22Rv1 (cell line): ENCODE measurements around the gene NAPSA.

Experiments
- H3K27ac ChIP-seq: fragments of 450-650 bp; 2 replicates; pipeline ENCODE4 v1.5.1; 2017
- ZFX ChIP-seq: fragments of 450-650 bp; IDR thresholded peaks from 2 replicates; pipeline ENCODE4 v1.6.1; 2017; ENCODE audit warnings: antibody characterized with exemption, borderline replicate concordance
- TF ChIP-seq, protein P1 (sequence below): fragments of 450-650 bp; IDR thresholded peaks from 2 replicates; pipeline ENCODE4 v1.5.1; 2017; ENCODE audit warnings: mild to moderate bottlenecking

NAPSA gene

DNA sequence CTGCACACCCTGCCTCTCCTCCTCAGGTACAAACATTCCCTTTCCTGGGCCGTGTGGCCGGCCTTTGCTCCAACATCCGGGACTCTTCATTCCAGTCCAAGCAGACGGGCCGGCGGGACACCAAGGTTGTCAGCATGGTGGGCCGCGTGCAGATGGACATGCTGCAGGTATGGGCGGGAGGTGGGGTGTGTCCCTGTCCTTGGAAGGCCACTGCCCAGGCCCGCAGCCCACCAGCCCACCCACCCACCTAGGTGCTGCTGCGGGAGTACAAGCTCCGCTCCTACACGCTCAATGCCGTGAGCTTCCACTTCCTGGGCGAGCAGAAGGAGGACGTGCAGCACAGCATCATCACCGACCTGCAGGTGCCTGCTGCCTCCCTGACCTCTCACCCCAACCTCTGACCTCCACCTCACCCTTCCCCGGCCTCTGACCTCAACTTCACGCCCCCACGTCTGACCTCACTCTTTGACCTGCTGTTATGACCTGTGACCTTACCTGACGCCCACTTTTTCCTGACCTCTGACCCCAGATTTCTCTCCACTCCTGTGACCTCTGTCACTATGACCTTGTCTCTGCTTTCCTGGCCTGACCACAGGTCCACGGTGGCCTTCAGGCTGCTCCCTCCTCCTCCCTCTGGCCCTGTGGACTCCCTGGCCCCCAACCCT is 40.8 kb upstream of the NAPSA start:
- TF ChIP-seq ZFX = no peak
- TF ChIP-seq, protein P1, sequence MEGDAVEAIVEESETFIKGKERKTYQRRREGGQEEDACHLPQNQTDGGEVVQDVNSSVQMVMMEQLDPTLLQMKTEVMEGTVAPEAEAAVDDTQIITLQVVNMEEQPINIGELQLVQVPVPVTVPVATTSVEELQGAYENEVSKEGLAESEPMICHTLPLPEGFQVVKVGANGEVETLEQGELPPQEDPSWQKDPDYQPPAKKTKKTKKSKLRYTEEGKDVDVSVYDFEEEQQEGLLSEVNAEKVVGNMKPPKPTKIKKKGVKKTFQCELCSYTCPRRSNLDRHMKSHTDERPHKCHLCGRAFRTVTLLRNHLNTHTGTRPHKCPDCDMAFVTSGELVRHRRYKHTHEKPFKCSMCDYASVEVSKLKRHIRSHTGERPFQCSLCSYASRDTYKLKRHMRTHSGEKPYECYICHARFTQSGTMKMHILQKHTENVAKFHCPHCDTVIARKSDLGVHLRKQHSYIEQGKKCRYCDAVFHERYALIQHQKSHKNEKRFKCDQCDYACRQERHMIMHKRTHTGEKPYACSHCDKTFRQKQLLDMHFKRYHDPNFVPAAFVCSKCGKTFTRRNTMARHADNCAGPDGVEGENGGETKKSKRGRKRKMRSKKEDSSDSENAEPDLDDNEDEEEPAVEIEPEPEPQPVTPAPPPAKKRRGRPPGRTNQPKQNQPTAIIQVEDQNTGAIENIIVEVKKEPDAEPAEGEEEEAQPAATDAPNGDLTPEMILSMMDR = no peak
- H3K27ac ChIP-seq = no peak overlapping the region

DNA sequence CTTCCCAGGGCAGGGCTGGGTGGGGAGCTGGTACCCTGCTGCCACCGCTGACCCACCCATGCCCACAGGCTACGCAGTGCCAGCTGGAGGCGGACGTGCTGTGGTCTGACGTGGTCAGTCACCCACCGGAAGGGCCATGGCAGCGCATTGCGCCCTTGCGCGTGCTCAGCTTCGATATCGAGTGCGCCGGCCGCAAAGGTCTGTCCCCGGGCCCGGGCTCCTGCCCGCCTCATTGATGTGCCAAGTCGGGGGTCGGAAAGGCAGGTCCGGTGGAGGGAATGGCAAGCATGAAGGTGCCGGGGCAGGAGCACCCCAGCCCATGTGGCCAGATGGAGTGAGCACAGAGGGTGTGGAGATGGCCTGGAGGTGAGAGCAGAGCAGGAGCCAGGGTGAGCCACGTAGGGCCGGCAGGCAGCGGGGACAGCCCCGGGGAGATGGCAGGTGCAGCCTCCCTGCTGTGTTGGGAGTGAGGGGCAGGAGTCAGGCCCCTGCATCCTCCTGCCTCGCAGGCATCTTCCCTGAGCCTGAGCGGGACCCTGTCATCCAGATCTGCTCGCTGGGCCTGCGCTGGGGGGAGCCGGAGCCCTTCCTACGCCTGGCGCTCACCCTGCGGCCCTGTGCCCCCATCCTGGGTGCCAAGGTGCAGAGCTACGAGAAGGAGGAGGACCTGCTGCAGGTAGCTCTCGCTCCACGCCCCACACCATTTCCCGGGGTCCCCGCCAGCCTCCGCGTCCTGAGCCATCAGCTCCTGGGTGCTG is 37.3 kb upstream of the NAPSA start:
- no peak overlapping the region for H3K27ac ChIP-seq
- TF ChIP-seq, protein P1 = no peak
- no peak for TF ChIP-seq ZFX

DNA sequence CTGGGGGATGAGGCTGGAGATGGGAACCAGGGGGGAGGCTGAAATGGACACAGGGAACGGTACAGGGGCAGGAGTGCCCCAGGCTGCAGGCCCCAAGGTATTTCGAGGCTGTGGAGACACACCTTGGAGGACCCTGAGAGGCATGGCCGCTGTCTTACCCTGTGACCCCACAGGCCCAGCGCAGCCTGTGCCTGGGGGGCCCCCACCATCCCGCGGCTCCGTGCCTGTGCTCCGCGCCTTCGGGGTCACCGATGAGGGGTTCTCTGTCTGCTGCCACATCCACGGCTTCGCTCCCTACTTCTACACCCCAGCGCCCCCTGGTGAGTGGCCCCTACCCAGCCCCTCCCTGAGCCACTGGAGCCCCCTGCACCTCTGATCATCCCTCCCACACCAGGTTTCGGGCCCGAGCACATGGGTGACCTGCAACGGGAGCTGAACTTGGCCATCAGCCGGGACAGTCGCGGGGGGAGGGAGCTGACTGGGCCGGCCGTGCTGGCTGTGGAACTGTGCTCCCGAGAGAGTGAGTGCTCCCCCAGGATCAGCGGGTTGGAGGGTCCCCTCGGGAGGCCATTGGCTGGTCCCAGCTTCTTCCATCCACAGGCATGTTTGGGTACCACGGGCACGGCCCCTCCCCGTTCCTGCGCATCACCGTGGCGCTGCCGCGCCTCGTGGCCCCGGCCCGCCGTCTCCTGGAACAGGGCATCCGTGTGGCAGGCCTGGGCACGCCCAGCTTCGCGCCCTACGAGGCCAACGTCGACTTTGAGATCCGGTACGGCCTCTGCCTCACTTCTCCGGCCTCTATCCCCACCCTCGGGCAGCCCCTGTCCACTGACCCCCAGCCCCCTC is 36.4 kb upstream of the NAPSA start:
- no peak for TF ChIP-seq ZFX
- TF ChIP-seq, protein P1 = no peak
- H3K27ac ChIP-seq = no peak overlapping the region

DNA sequence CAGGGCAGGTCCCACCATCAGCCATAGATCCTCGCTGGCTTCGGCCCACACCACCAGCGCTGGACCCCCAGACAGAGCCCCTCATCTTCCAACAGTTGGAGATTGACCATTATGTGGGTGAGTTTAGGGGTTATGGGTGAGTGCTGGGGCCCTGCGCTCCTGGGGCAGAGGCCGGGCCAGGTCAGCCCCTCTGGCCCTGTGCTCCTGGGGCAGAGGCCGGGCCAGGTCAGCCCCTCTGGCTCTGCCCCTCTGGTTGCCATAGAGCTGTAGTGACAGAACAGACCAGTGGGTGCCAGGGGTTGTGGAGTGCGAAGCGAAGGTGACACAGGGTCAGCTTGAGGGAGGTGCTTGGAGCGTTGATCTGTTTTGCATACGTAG is 33.9 kb upstream of the NAPSA start:
- TF ChIP-seq, protein P1 = no peak
- no peak for TF ChIP-seq ZFX

DNA sequence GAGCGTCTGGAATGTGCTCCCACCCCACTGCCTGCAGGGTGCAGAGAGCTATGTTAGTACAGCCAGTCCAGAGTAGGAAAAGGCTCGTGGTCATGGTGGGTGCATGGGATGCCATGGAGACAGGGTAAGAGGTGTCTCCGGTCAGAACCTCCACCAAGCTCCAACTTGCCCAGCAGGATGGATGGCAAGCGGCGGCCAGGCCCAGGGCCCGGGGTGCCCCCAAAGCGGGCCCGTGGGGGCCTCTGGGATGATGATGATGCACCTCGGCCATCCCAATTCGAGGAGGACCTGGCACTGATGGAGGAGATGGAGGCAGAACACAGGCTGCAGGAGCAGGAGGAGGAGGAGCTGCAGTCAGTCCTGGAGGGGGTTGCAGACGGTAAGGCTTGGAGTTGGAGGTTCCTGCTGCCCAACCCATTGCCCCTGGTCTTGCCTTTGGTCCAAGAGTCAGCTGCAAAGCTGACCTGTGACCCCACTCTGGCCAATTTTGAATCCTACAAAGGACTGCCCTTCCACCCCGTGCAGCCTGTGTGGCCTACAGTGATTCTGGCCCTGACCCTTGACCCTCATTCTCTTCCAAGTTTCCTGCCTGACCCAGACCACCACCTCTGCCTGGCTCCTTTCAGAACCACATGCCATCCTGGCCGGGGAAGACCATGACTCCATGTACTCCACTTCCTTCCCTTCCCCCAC is 33.4 kb upstream of the NAPSA start:
- H3K27ac ChIP-seq = no peak overlapping the region
- TF ChIP-seq, protein P1 = no peak
- no peak for TF ChIP-seq ZFX

More for the DNA sequence above, 33.9 kb upstream of the NAPSA start:
- H3K27ac ChIP-seq = no peak overlapping the region

DNA sequence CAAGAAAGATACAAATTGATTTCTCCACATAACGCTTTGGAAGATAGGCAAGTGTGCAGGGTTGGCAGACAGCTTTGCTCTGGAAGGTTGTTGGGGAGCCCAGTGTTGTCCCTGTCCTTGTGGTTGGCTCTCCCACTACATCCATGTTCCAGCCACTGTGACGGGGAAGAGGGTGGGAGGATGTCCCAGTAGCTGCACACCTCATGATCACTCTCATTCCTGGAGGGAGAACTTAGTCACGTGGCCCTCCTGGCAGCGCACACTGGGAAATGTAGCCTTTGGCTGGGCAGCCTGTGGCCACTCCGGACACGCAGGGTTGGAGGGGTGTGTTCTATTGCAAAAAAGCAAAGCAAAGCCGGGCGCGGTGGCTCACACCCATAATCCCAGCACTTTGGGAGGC is 28.6 kb upstream of the NAPSA start:
- TF ChIP-seq, protein P1 = no peak
- H3K27ac ChIP-seq = no peak overlapping the region
